ENCODE data around the gene OLA1. TPM values are rescaled to one million over a fixed set of nuclear protein-coding genes. Genes with fewer than 3 reads are reported as not detected.

Gene OLA1
- total and polyA plus RNA-seq, 2 of the 13 experiments (the other 11 are each of a cell fraction or from before 2014, with no cell fraction given): 153 to 241 TPM

GRCh38 chr2:174248187-174248997, at the start of gene OLA1 (continued):
- TF ChIP-seq ZNF18 (CRISPR knock-in tag; IDR thresholded peaks at IDR 0.05; ENCODE audit: insufficient replicate concordance) (no peak), ZNF318 (CRISPR knock-in tag; IDR thresholded peaks at IDR 0.05) (peak; percentile 80), ZBTB46 (CRISPR knock-in tag; IDR thresholded peaks at IDR 0.05; ENCODE audit: borderline replicate concordance) (peak; percentile 64; the same call in 1 of the 2 replicates), GATA4 (IDR thresholded peaks at IDR 0.05; ENCODE audit: borderline replicate concordance, low read depth) (peak; percentile 83), MBD4 (IDR thresholded peaks at IDR 0.05; ENCODE audit: borderline replicate concordance, low read length) (no peak), HOXA7 (CRISPR knock-in tag; IDR thresholded peaks at IDR 0.05) (no peak), ZNF746 (CRISPR knock-in tag; IDR thresholded peaks at IDR 0.05) (peak; percentile 87), ELF4 (CRISPR knock-in tag; IDR thresholded peaks at IDR 0.05; ENCODE audit: borderline replicate concordance) (peak; percentile 87; the same call in 1 of the 2 replicates), NFE2L2 (IDR thresholded peaks at IDR 0.05; ENCODE audit: low read length) (no peak), ZNF256 (CRISPR knock-in tag; conservative IDR thresholded peaks at IDR 0.05) (peak; percentile 92), GABPB1 (CRISPR knock-in tag; IDR thresholded peaks at IDR 0.05) (peak; percentile 89), POLR2AphosphoS5 (IDR thresholded peaks at IDR 0.05; ENCODE audit: low read depth, low read length) (peak; percentile 96), DR1 (CRISPR knock-in tag; IDR thresholded peaks at IDR 0.05) (peak; percentile 85), ZNF530 (CRISPR knock-in tag; IDR thresholded peaks at IDR 0.05; ENCODE audit: low read depth) (peak; percentile 78; the same call in 1 of the 2 replicates), KLF9 (CRISPR knock-in tag; IDR thresholded peaks at IDR 0.05; ENCODE audit: low read depth) (0 out of 2 replicates have a peak, but pooled peaks have one; percentile 48), HOXA5 (CRISPR knock-in tag; IDR thresholded peaks at IDR 0.05) (peak; percentile 86), ZNF136 (CRISPR knock-in tag; IDR thresholded peaks at IDR 0.05; ENCODE audit: low read depth) (no peak; the same call in 1 of the 2 replicates)

All from HepG2 (cell line).